Measurements from ENCODE around the gene GPR132. TPM values are rescaled to one million over a fixed set of nuclear protein-coding genes. Genes with fewer than 3 reads are reported as not detected.

The GPR132 gene
- total and polyA plus RNA-seq, 2 experiments from 2014 or later = 0.14 TPM; not detected in 1

GRCh38 chr14:105012171-105012985, 52.9 kb downstream of the GPR132 start:
- Histone ChIP-seq H3K27ac (ENCODE audit: low read depth) (no peak overlapping the region), H3K9me2 (ENCODE audit: insufficient read depth) (no peaks in the 10 kb centered on the region), H3K27me3 (ENCODE audit: insufficient read depth) (no peaks in the 10 kb centered on the region), H3K4me2 (no peak overlapping the region), H2AFZ (no peak overlapping the region), H3K36me3 (ENCODE audit: insufficient read depth) (peaks cover 13% of the 10 kb centered on the region), H3K4me3 (no peak overlapping the region), H3K4me1 (ENCODE audit: insufficient read depth) (peaks cover 23% of the 10 kb centered on the region), H3F3A (replicated peaks; ENCODE audit: low read depth) (no peaks in the 10 kb centered on the region), H4K20me1 (replicated peaks; ENCODE audit: insufficient read depth) (peaks cover 61% of the 10 kb centered on the region), H3K79me2 (replicated peaks; ENCODE audit: insufficient read depth) (peaks cover 86% of the 10 kb centered on the region)
- H3K4me3 Mint-ChIP-seq = no peak overlapping the region
- H3K27ac Mint-ChIP-seq = 0 out of 2 replicates have a peak overlapping the region, but pooled peaks have one; percentile 31
- ATAC-seq (no peak; the same call in 2 of the 3 replicates), DNase-seq (ENCODE audit: low spot score) (no peak)
- TF ChIP-seq POLR2AphosphoS5 (IDR thresholded peaks at IDR 0.05; ENCODE audit: low read depth) (no peak), NANOG (IDR thresholded peaks at IDR 0.05; ENCODE audit: borderline replicate concordance) (no peak), EZH2 (IDR thresholded peaks at IDR 0.05; ENCODE audit: low read depth, unreplicated experiment) (no peak), EZH2phosphoT487 (IDR thresholded peaks at IDR 0.05; ENCODE audit: unreplicated experiment) (no peak), ZNF462 (CRISPR knock-in tag; IDR thresholded peaks at IDR 0.05) (no peak), CTCF (conservative IDR thresholded peaks at IDR 0.05; ENCODE audit: low read depth in 2 of 2) (peak in 1 of 2 experiments; percentile 29; a peak in 3 of 4 replicates)
- H3K27me3 Mint-ChIP-seq (ENCODE audit: insufficient read depth, low read depth, poor library complexity) = peaks cover 15% of the 10 kb centered on the region
- H3K4me1 Mint-ChIP-seq = peaks cover 42% of the 10 kb centered on the region
- peaks cover 48% of the 10 kb centered on the region for H3K36me3 Mint-ChIP-seq (ENCODE audit: low read depth)
- H3K9me3 Mint-ChIP-seq = no peaks in the 10 kb centered on the region
